ENCODE measurements around the gene ZNF236. TPM values are rescaled to one million over a fixed set of nuclear protein-coding genes. Genes with fewer than 3 reads are reported as not detected.
"Not testable (repeated sequence)": the region's sequence is repeated elsewhere in the genome, so short reads cannot be mapped to it uniquely, and the experiment has no call there.

Gene ZNF236
- total and polyA plus RNA-seq, 8 donors, result 2.6 to 13.3 (median 6.7) TPM

DNA sequence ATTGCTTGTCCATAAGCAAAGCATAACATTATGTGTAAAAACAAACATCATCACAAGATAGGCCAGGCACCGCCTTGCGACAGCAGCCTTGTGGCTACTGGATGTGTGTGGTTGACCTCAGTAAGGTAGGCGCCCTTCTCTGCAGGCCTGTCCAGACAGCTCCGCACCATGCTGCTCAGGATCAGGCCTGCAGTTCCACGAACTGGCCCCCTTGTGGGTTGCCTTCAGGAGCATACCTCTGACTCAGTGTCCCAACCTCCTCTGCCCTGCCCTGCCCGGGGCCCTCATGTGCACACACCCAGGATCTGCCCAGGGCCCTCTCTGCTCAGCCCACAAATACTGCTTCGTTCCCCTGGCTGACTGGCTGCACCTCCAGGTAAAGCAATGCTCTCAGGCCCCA lies 16.1 kb upstream of the ZNF236 start:
- DNase-seq (no peak), FAIRE-seq (no peak), ATAC-seq (no peak)
- H3K4me3 ChIP-seq, result no peak overlapping the region
- H3K36me3 ChIP-seq, result no peaks in the 10 kb centered on the region
- H3K27ac ChIP-seq, result no peak overlapping the region
- no peaks in the 10 kb centered on the region for H3K9me3 ChIP-seq
- TF ChIP-seq, protein P1, sequence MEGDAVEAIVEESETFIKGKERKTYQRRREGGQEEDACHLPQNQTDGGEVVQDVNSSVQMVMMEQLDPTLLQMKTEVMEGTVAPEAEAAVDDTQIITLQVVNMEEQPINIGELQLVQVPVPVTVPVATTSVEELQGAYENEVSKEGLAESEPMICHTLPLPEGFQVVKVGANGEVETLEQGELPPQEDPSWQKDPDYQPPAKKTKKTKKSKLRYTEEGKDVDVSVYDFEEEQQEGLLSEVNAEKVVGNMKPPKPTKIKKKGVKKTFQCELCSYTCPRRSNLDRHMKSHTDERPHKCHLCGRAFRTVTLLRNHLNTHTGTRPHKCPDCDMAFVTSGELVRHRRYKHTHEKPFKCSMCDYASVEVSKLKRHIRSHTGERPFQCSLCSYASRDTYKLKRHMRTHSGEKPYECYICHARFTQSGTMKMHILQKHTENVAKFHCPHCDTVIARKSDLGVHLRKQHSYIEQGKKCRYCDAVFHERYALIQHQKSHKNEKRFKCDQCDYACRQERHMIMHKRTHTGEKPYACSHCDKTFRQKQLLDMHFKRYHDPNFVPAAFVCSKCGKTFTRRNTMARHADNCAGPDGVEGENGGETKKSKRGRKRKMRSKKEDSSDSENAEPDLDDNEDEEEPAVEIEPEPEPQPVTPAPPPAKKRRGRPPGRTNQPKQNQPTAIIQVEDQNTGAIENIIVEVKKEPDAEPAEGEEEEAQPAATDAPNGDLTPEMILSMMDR (IDR thresholded peaks at IDR 0.05), result no peak
- intact Hi-C loops (cut with DNase I), result loop anchor here in 2 of 3 donors (10.0 kb wide), 2 partner anchors 68 to 178 kb away; no protein-coding TSS in a partner anchor
- WGBS, 2 donors, result 86 to 94% methylated on average over 7 of the region's 7 CpGs
- H3K27me3 ChIP-seq, result no peaks in the 10 kb centered on the region
- peaks cover 0 to 5% (median 0%) of the 10 kb centered on the region in 3 donors for H3K4me1 ChIP-seq

DNA sequence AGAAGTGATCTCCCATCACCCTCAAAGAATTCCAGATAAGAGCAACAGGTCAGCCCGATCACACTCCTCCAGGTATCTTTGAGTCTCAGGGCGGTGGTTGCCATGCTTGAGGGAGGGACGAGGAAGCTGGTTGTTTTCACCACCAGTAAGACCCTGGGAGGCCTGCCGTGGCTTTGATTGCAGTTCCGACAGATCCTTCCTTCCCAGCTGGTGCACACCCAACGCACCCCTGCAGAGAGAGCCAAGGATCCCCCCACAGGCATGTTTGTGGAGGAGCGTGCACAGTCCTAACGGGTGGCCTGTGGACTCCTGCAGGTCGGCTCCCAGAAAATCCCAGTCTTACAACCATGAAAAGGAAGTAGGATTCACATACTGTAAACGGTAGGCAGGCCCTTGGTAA lies 13.8 kb upstream of the ZNF236 start:
- Histone ChIP-seq H3K36me3 (no peaks in the 10 kb centered on the region), H3K27me3 (no peaks in the 10 kb centered on the region), H3K4me3 (no peak overlapping the region), H3K9me3 (no peaks in the 10 kb centered on the region), H3K27ac (no peak overlapping the region), H3K4me1 (peaks cover 0 to 1% (median 0%) of the 10 kb centered on the region in 3 donors)
- TF ChIP-seq, protein P1 (IDR thresholded peaks at IDR 0.05), result no peak
- intact Hi-C loops (cut with DNase I), result loop anchor here in 2 of 3 donors (10.0 kb wide), 2 partner anchors 66 to 176 kb away; no protein-coding TSS in a partner anchor
- no peak for FAIRE-seq
- ATAC-seq, result no peak
- no peak for DNase-seq
- WGBS, 2 donors, result 92 to 95% methylated on average over 10 of the region's 10 CpGs

DNA sequence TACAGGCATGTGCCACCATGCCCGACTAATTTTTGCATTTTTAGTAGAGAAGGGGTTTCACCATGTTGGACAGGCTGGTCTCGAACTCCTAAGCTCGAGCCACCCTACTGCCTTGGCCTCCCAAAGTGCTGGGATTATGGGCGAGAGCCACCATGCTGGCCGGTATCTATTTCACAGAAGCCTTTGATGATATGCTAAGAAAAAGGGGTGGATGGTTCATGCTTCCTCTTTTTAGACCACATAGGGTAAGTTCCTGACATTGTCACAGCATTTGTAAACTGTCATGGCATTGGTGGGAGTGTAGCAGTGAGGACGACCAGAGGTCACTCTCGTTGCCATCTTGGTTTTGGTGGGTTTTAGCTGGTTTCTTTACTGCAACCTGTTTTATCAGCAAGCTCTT lies 10.8 kb upstream of the ZNF236 start:
- H3K9me3 ChIP-seq; ATAC-seq; FAIRE-seq; DNase-seq; H3K4me3 ChIP-seq; intact Hi-C loops (cut with DNase I); H3K27ac ChIP-seq; H3K27me3 ChIP-seq; H3K36me3 ChIP-seq; H3K4me1 ChIP-seq: not testable (repeated sequence)
- 94 to 98% methylated on average over 7 of the region's 7 CpGs for WGBS, 2 donors

DNA sequence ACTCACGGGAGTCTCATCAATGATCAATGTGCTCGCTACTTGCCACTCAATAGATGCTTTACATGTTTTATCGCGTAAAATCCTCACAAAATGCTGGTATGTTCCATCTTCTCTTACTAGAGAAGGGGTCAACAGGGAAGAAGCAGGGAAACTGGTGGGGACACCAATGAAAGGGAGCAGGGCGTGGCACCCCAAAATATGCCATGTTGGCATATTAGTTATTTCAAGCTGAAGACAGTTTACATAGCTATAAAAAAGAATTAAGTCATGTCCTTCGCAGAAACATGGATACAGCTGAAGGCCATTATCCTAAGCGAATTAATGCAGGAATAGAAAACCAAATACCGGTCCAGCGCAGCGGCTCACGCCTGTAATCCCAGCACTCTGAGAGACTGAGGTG lies 8.1 kb upstream of the ZNF236 start:
- intact Hi-C loops (cut with DNase I), result no loop called here
- 89 to 90% methylated on average over 11 of the region's 11 CpGs for WGBS, 2 donors
- no peak overlapping the region for H3K27ac ChIP-seq
- no peak for DNase-seq
- TF ChIP-seq, protein P1 (IDR thresholded peaks at IDR 0.05), result no peak
- ATAC-seq, result no peak
- no peaks in the 10 kb centered on the region for H3K4me1 ChIP-seq
- no peaks in the 10 kb centered on the region for H3K9me3 ChIP-seq
- H3K27me3 ChIP-seq, result no peaks in the 10 kb centered on the region
- H3K36me3 ChIP-seq, result no peaks in the 10 kb centered on the region
- no peak overlapping the region for H3K4me3 ChIP-seq
- FAIRE-seq, result no peak

DNA sequence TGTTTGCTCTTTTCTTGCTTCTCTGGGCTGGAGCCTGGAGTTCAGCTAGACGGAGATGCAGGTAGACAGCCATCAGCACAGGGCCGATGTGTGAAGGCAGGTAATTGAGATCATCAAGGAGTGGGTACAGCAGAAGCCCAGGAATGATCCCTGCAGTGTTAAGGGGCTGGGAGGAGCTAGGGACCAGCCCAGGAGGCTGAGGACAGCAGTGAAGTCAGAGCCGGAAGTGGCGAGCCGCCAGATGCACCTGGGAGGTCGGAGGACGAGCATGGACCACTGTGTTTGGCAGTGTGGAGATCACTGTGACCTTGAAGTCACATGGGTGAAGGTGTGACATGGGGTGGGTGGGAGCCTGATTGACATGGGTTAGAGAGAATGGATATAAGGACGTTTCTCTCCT lies 6.2 kb upstream of the ZNF236 start:
- Histone ChIP-seq H3K9me3 (no peaks in the 10 kb centered on the region), H3K27ac (no peak overlapping the region), H3K4me3 (no peak overlapping the region), H3K4me1 (peaks cover 0 to 8% (median 4%) of the 10 kb centered on the region in 3 donors), H3K27me3 (no peaks in the 10 kb centered on the region), H3K36me3 (no peaks in the 10 kb centered on the region)
- intact Hi-C loops (cut with DNase I), result no loop called here
- peak in 1 of 4 donors; percentile 12 for ATAC-seq
- DNase-seq, result no peak
- FAIRE-seq, result no peak
- TF ChIP-seq, protein P1 (IDR thresholded peaks at IDR 0.05), result no peak
- 63 to 65% methylated on average over 8 of the region's 8 CpGs for WGBS, 2 donors
